NOMO-1 treated with dmso at 0.1 percent for 144 hours (cell line): Measurements from ENCODE around the gene PLCG2.
"Not testable (repeated sequence)": the region's sequence is repeated elsewhere in the genome, so short reads cannot be mapped to it uniquely, and the experiment has no call there.

Experiments
- DNase-seq: peaks from one replicate; lab custom pipeline; 2025; ENCODE audit not compliant: unreplicated experiment; lab: John Stamatoyannopoulos, UW

Gene PLCG2

DNA sequence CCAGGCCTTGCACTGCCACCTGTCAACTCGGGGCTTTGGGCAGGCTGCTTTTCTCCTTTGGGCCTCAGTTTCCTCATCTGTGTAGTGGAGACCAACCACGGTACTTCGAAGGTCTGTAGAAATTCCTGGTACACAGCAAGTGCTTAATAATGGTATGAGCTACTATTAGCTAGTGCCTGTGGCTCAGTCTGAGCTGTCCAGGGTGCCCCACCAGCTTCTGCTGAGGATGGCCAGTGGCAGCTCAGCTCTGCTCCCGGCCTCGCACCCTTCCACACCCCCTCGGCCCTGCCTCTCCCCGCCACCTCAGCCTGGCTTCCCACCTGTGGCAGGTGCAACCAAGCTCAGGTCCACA lies 26.2 kb upstream of the PLCG2 start:
- DNase-seq = no peak

DNA sequence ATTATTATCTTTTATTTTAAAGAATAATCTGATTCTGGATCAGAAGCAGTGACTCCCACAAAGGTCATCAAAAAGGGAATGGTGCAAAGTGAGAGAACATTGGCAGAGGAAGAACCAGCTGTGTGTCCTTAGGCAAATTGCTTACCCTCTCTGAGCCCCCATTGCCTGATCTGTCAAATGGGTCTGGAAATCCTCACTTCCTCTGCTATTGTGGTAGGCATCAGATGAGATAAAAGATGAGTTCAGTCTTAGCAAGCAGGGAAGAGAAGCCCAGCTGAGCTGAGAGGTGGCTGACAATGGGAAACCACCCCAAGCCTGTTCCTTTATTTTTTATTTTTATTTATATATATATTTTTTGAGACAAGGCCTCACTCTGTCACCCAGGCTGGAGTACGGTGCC lies 24.2 kb upstream of the PLCG2 start:
- no peak for DNase-seq

DNA sequence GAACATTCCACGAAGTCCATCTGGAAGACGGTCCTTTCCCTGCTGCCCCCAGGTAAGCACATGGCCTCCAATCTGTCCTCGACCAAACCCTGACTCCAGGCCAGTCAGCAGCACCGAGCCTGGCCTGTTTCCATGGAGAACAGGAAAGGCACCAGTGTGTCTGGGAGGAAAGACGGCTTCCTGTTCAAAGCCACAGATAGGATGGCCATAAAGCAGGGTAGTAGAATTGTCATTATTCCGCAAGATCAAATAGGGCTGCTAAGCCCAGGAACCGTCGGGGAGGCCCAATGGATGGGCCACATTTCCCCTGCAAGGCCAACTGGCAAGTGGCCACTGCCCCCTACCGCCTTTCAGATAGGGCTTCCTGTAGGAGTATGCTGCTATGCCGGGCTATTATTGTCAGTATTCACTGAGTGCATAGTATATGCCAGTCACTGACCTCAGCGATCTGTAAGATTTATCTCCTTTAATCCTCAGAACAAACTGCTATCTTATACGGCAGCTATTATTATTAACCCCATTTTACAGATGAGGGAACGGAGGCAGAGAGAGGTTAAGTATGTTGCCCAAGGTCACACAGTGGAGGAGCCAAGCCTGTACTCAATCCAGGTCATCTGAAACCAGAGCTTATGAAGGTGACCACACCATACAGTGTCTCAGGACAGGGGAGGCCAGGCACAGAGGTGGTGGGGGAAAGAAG lies 23.0 kb upstream of the PLCG2 start:
- DNase-seq = peak; percentile 19

DNA sequence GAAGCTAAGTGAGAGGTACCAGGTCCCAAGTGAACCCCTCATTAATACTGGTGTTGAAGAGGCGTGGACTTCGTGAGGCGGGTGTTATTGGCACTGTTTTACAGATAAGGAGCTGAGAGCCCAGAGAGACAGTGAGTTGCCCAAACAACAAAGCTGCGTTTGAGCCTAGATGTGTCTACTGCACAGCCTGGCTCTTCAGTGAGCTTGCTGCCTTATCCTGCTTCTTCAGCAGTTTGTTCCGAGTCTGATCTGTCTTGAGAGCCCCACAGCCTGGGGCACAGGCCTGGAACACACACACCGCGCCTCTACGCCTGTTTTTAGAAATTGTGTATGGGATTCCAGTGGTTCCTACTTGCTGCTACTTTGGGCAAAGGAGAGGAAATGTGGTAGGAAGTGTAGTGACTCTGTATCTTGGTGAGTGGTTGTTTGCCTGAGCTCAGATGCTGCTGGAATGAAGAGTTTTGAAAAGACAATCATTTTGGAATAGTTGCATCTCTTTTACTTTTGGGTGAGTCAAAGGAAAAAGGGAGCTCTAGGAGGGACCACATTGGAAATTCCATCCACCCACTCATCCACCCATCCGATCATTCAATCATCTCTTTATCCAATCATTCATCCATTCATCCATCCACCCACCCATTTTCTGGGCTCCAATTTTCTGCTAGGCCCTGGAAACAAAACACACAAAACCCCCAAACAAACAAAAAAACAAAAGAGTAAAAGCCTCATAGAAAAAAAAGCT lies 22.3 kb upstream of the PLCG2 start:
- DNase-seq = no peak

DNA sequence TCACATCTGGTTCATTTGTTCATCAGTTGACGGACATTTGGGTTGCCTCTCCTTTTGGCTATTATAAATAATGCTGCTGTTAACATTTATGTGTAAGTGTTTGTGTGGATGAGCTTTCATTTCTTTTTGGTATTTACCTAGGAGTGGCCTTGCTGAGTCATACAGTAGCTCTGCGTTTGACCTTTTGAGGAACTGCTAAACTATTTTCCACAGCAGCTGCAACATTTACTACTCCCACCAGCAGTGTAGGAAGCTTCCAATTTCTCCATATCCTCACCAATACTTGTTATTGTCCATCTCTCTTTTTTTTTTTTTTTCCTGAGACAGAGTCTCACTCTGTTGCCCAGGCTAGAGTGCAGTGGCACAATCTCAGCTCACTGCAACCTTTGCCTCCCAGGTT lies 20.7 kb upstream of the PLCG2 start:
- no peak for DNase-seq

GRCh38 chr16:81762322-81762721 lies 16.8 kb upstream of the PLCG2 start:
- not testable (repeated sequence) for DNase-seq

DNA sequence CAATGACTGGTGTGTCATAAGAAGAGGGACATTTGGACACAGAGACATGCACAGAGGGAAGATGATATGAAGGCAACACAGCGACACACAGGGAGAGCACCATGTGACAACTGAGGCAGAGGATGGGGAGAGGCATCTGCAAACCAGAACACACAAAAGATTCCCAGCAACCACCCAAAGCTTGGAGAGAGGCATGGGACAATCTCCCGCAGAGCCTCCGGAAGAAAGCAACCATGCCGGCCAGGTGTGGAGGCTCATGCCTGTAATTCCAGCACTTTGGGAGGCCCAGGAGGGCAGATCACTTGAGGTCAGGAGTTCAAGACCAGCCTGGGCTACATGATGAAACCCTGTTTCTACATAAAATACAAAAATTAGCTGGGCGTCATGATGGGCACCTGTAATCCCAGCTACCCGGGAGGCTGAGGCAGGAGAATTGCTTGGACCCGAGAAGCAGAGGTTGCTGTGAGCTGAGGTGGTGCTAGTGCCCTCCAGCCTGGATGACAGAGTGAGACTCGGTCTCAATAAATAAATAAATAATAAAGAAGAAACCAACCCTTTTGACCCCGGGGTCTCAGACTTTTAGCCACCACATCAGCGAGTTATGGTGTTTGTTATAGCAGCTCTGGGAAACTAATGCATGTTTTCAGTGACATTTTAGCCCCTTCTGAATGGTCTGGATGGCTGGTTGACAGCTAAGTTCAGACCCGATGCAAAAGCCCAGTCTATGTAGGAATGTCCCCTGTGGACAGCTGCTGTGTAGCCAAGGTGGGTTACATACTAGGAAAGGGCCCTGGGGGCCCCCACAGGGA lies 13.8 kb upstream of the PLCG2 start:
- no peak for DNase-seq

DNA sequence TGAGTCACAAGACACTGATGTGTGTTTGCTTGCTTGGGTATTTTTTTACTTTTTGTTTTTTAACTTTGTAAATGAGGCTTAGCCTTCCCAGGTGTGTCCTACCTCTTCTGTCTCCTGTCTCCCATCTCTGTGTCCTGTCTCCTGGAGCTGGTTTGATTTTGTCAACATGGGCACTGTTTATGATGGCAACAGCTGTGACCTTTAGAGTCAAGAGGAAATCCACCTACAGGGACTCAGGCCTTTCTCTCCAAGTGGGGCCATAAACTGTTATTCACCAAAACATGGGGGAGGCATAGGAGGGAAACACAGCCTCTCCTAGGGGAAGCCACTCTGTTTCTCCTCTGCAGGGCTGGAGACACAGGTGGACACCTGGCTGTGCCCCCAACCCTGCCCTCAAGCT lies 13.1 kb upstream of the PLCG2 start:
- no peak for DNase-seq

DNA sequence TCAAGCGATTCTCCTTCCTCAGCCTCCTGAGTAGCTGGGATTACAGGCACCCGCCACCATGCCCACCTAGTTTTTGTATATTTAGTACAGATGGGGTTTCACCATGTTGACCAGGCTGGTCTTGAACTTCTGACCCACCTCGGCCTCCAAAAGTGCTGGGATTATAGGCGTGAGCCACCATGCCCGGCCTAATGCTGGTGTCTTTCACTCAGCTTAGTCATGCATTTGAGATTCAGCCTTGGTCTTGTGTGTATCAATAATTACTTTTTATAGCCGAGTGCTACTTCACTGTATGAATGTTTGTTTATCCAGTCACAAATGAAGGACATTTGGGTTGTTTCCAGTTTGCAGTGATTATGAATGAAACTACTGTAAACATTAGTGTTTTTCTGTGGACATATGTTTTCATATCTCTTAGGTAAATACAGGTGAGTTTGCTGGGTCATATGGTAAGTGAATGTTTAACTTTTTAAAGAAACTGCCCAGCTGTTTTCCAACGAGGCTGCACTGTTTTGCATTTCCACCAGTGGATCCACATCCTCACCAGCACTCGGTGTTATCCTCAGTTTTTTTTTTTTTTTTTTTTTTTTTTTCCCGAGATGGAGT lies 11.0 kb upstream of the PLCG2 start:
- no peak for DNase-seq

DNA sequence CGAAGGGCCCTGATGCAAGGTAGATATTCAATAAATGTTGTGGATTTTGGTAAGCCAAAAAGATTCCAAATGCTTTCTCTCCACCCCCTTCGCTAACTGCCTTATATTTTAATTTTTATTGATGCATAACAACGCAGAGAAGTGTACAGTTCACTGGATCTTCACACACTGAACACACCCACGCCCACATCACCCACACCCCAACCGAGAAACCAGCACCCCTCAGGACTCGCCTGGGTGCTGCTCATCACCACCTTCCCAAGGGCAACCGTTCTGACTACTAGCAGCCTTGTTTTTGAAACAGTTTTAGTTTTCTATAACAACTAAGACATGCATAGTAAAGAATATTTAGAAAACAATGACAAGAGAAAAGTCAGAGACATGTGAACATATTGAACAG lies 9.1 kb upstream of the PLCG2 start:
- DNase-seq = no peak

- DNase-seq = no peak
Observed at GRCh38 chr16:81774348-81774747, 4.7 kb upstream of the PLCG2 start.

GRCh38 chr16:81775570-81775969 lies 3.5 kb upstream of the PLCG2 start:
- DNase-seq = no peak

DNA sequence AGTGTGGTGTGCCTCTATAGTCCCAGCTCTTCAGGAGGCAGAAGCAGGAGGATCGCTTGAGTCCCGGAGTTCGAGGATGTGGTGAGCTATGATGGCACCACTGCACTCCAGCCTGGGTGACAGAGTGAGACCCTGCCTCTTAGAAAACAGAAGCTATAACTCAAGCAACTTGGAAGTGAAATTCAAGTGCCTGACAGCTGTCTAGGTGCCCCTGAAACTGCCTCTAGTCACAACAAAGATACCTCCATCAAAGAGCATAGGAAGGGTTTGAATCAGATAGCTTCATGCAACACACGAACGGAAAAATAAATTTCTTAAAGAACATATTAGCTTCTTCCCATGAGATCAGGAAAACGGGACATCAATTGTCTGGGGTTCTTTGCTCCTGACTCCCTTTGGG lies 860 bp upstream of the PLCG2 start:
- no peak for DNase-seq

- DNase-seq = no peak
Observed at GRCh38 chr16:81779536-81780320, 637 bp downstream of the PLCG2 start.

- DNase-seq = no peak
Observed at GRCh38 chr16:81780350-81780749, 1.3 kb downstream of the PLCG2 start.

DNA sequence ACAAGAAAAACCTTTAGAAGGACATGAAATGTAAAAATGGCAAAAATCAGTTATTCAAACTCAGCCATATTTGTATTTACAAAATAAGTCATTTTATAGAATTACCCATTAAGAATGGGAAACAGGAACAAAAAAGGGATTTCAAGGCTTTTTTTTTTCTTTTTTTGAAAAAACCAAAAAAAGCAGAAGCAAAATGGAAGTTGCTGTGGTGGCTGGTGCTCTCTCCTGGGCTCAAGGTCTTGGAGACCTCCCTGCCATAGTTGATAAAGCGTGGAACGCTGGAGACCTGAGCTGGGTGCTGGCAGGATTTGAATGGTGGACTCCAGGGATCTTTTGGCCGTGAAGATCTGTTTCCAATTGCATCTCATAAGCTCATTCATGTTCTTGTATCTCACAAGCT lies 3.1 kb downstream of the PLCG2 start:
- no peak for DNase-seq

- DNase-seq = no peak
Observed at GRCh38 chr16:81784072-81784795, 5.1 kb downstream of the PLCG2 start.

GRCh38 chr16:81785138-81785924 lies 6.2 kb downstream of the PLCG2 start:
- no peak for DNase-seq

- no peak for DNase-seq
Observed at GRCh38 chr16:81786321-81786720, 7.2 kb downstream of the PLCG2 start.
